ENCODE results near the gene ANKRD18A.
"Not testable (repeated sequence)": the region's sequence is repeated elsewhere in the genome, so short reads cannot be mapped to it uniquely, and the experiment has no call there.

DNA sequence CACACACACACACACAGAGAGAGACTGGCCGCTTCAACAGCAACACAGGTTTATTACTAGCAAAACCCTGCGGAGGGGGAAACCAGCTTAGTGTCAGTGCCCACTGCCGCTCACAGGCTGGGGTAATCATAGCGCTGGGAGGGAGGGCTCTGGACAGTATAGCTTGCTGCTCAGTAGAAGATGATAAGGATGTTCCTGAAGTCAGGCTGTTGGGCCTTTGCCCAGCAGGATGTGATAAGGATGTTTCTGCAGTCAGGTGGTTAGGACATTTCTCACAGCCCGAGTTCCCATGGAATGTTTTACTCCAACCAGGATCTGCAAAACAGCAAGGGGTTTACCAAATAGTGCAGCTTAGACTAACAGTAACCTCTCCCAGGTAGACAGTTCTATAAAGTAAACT lies 79.9 kb downstream of the ANKRD18A start:
- TF ChIP-seq, protein P1, sequence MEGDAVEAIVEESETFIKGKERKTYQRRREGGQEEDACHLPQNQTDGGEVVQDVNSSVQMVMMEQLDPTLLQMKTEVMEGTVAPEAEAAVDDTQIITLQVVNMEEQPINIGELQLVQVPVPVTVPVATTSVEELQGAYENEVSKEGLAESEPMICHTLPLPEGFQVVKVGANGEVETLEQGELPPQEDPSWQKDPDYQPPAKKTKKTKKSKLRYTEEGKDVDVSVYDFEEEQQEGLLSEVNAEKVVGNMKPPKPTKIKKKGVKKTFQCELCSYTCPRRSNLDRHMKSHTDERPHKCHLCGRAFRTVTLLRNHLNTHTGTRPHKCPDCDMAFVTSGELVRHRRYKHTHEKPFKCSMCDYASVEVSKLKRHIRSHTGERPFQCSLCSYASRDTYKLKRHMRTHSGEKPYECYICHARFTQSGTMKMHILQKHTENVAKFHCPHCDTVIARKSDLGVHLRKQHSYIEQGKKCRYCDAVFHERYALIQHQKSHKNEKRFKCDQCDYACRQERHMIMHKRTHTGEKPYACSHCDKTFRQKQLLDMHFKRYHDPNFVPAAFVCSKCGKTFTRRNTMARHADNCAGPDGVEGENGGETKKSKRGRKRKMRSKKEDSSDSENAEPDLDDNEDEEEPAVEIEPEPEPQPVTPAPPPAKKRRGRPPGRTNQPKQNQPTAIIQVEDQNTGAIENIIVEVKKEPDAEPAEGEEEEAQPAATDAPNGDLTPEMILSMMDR (IDR thresholded peaks at IDR 0.05), result not testable (repeated sequence)
- TF ChIP-seq POLR2A (IDR thresholded peaks at IDR 0.05), result not testable (repeated sequence)
